ENCODE measurements around the gene DMD.

Gene DMD

GRCh38 chrX:31228909-31229308, 1982.4 kb downstream of the DMD start:
- no peaks in the 10 kb centered on the region for H3K9me3 ChIP-seq (ENCODE audit: control insufficient read depth, low read length)
- H3K27ac ChIP-seq (ENCODE audit: low read depth, low read length, severe bottlenecking): no peak overlapping the region
- H3K4me1 ChIP-seq (ENCODE audit: control insufficient read depth, insufficient read depth, low read length, poor library complexity, severe bottlenecking): peaks cover 2% of the 10 kb centered on the region
- no peak overlapping the region for H3K4me3 ChIP-seq (ENCODE audit: extremely low read depth, insufficient read depth, low read length, poor library complexity, severe bottlenecking)
- WGBS, 2 experiments (ENCODE audit: insufficient coverage in 2 of 2): no CpG with 5 or more reads among the region's 2 CpGs
- H3K36me3 ChIP-seq (ENCODE audit: control insufficient read depth, insufficient read depth, low read length): no peaks in the 10 kb centered on the region

- no peak overlapping the region for H3K4me3 ChIP-seq (ENCODE audit: extremely low read depth, insufficient read depth, low read length, poor library complexity, severe bottlenecking)
- H3K27ac ChIP-seq (ENCODE audit: low read depth, low read length, severe bottlenecking): no peak overlapping the region
- peaks cover 3% of the 10 kb centered on the region for H3K4me1 ChIP-seq (ENCODE audit: control insufficient read depth, insufficient read depth, low read length, poor library complexity, severe bottlenecking)
- no peaks in the 10 kb centered on the region for H3K9me3 ChIP-seq (ENCODE audit: control insufficient read depth, low read length)
- H3K36me3 ChIP-seq (ENCODE audit: control insufficient read depth, insufficient read depth, low read length): no peaks in the 10 kb centered on the region
- 80 to 100% methylated on average over 1 of the region's 6 CpGs for WGBS, 2 experiments (ENCODE audit: insufficient coverage in 2 of 2)
These were observed 1982.9 kb downstream of the DMD start for GRCh38 chrX:31228415-31228832.

- Histone ChIP-seq H3K27ac (ENCODE audit: low read depth, low read length, severe bottlenecking) (no peak overlapping the region), H3K36me3 (ENCODE audit: control insufficient read depth, insufficient read depth, low read length) (no peaks in the 10 kb centered on the region), H3K4me1 (ENCODE audit: control insufficient read depth, insufficient read depth, low read length, poor library complexity, severe bottlenecking) (peaks cover 3% of the 10 kb centered on the region), H3K9me3 (ENCODE audit: control insufficient read depth, low read length) (no peaks in the 10 kb centered on the region), H3K4me3 (ENCODE audit: extremely low read depth, insufficient read depth, low read length, poor library complexity, severe bottlenecking) (no peak overlapping the region)
- 60% methylated on average over 1 of the region's 2 CpGs; no CpG with 5 or more reads in 1 of the 2 experiments for WGBS, 2 experiments (ENCODE audit: insufficient coverage in 2 of 2)
These were observed 1984.1 kb downstream of the DMD start for GRCh38 chrX:31227250-31227649.

GRCh38 chrX:31225819-31226218, 1985.5 kb downstream of the DMD start:
- no peak overlapping the region for H3K4me3 ChIP-seq (ENCODE audit: extremely low read depth, insufficient read depth, low read length, poor library complexity, severe bottlenecking)
- no peaks in the 10 kb centered on the region for H3K9me3 ChIP-seq (ENCODE audit: control insufficient read depth, low read length)
- H3K27ac ChIP-seq (ENCODE audit: low read depth, low read length, severe bottlenecking): no peak overlapping the region
- no peaks in the 10 kb centered on the region for H3K36me3 ChIP-seq (ENCODE audit: control insufficient read depth, insufficient read depth, low read length)
- H3K4me1 ChIP-seq (ENCODE audit: control insufficient read depth, insufficient read depth, low read length, poor library complexity, severe bottlenecking): peaks cover 3% of the 10 kb centered on the region
- no CpG with 5 or more reads among the region's 2 CpGs for WGBS, 2 experiments (ENCODE audit: insufficient coverage in 2 of 2)

- Histone ChIP-seq H3K27ac (ENCODE audit: low read depth, low read length, severe bottlenecking) (no peak overlapping the region), H3K36me3 (ENCODE audit: control insufficient read depth, insufficient read depth, low read length) (no peaks in the 10 kb centered on the region)
- WGBS, 2 experiments (ENCODE audit: insufficient coverage in 2 of 2): no CpG with 5 or more reads among the region's 5 CpGs
These were observed 1986.9 kb downstream of the DMD start for GRCh38 chrX:31224381-31225012.

GRCh38 chrX:31223817-31224216, 1987.5 kb downstream of the DMD start:
- H3K4me3 ChIP-seq (ENCODE audit: extremely low read depth, insufficient read depth, low read length, poor library complexity, severe bottlenecking): no peak overlapping the region
- peaks cover 9% of the 10 kb centered on the region for H3K4me1 ChIP-seq (ENCODE audit: control insufficient read depth, insufficient read depth, low read length, poor library complexity, severe bottlenecking)
- H3K9me3 ChIP-seq (ENCODE audit: control insufficient read depth, low read length): no peaks in the 10 kb centered on the region
- H3K27ac ChIP-seq (ENCODE audit: low read depth, low read length, severe bottlenecking): no peak overlapping the region
- WGBS, 2 experiments (ENCODE audit: insufficient coverage in 2 of 2): no CpG with 5 or more reads among the region's 3 CpGs
- H3K36me3 ChIP-seq (ENCODE audit: control insufficient read depth, insufficient read depth, low read length): no peaks in the 10 kb centered on the region

More at GRCh38 chrX:31224381-31225012, 1986.9 kb downstream of the DMD start:
- H3K4me1 ChIP-seq (ENCODE audit: control insufficient read depth, insufficient read depth, low read length, poor library complexity, severe bottlenecking): peaks cover 9% of the 10 kb centered on the region
- H3K9me3 ChIP-seq (ENCODE audit: control insufficient read depth, low read length): no peaks in the 10 kb centered on the region
- no peak overlapping the region for H3K4me3 ChIP-seq (ENCODE audit: extremely low read depth, insufficient read depth, low read length, poor library complexity, severe bottlenecking)

- no peaks in the 10 kb centered on the region for H3K36me3 ChIP-seq (ENCODE audit: control insufficient read depth, insufficient read depth, low read length)
- H3K27ac ChIP-seq (ENCODE audit: low read depth, low read length, severe bottlenecking): no peak overlapping the region
- peaks cover 9% of the 10 kb centered on the region for H3K4me1 ChIP-seq (ENCODE audit: control insufficient read depth, insufficient read depth, low read length, poor library complexity, severe bottlenecking)
- no peaks in the 10 kb centered on the region for H3K9me3 ChIP-seq (ENCODE audit: control insufficient read depth, low read length)
- WGBS, 2 experiments (ENCODE audit: insufficient coverage in 2 of 2): 100% methylated on average over 3 of the region's 6 CpGs; no CpG with 5 or more reads in 1 of the 2 experiments
- H3K4me3 ChIP-seq (ENCODE audit: extremely low read depth, insufficient read depth, low read length, poor library complexity, severe bottlenecking): no peak overlapping the region
These were observed 1988.4 kb downstream of the DMD start for GRCh38 chrX:31222946-31223345.

GRCh38 chrX:31219174-31219573, 1992.2 kb downstream of the DMD start:
- Histone ChIP-seq H3K9me3 (ENCODE audit: control insufficient read depth, low read length) (no peaks in the 10 kb centered on the region), H3K4me1 (ENCODE audit: control insufficient read depth, insufficient read depth, low read length, poor library complexity, severe bottlenecking) (peaks cover 9% of the 10 kb centered on the region), H3K4me3 (ENCODE audit: extremely low read depth, insufficient read depth, low read length, poor library complexity, severe bottlenecking) (no peak overlapping the region), H3K36me3 (ENCODE audit: control insufficient read depth, insufficient read depth, low read length) (no peaks in the 10 kb centered on the region), H3K27ac (ENCODE audit: low read depth, low read length, severe bottlenecking) (no peak overlapping the region)
- WGBS, 2 experiments (ENCODE audit: insufficient coverage in 2 of 2): 59 to 67% methylated on average over 3 to 6 of the region's 6 CpGs

GRCh38 chrX:31217084-31217483, 1994.3 kb downstream of the DMD start:
- H3K4me3 ChIP-seq (ENCODE audit: extremely low read depth, insufficient read depth, low read length, poor library complexity, severe bottlenecking): no peak overlapping the region
- H3K9me3 ChIP-seq (ENCODE audit: control insufficient read depth, low read length): no peaks in the 10 kb centered on the region
- H3K27ac ChIP-seq (ENCODE audit: low read depth, low read length, severe bottlenecking): no peak overlapping the region
- peaks cover 5% of the 10 kb centered on the region for H3K4me1 ChIP-seq (ENCODE audit: control insufficient read depth, insufficient read depth, low read length, poor library complexity, severe bottlenecking)
- H3K36me3 ChIP-seq (ENCODE audit: control insufficient read depth, insufficient read depth, low read length): no peaks in the 10 kb centered on the region
- WGBS, 2 experiments (ENCODE audit: insufficient coverage in 2 of 2): no CpG with 5 or more reads among the region's 2 CpGs

GRCh38 chrX:31215277-31215815, 1996.0 kb downstream of the DMD start:
- Histone ChIP-seq H3K4me3 (ENCODE audit: extremely low read depth, insufficient read depth, low read length, poor library complexity, severe bottlenecking) (no peak overlapping the region), H3K27ac (ENCODE audit: low read depth, low read length, severe bottlenecking) (no peak overlapping the region), H3K4me1 (ENCODE audit: control insufficient read depth, insufficient read depth, low read length, poor library complexity, severe bottlenecking) (peaks cover 2% of the 10 kb centered on the region), H3K9me3 (ENCODE audit: control insufficient read depth, low read length) (no peaks in the 10 kb centered on the region), H3K36me3 (ENCODE audit: control insufficient read depth, insufficient read depth, low read length) (no peaks in the 10 kb centered on the region)
- no CpG with 5 or more reads among the region's 7 CpGs for WGBS, 2 experiments (ENCODE audit: insufficient coverage in 2 of 2)

- Histone ChIP-seq H3K9me3 (ENCODE audit: control insufficient read depth, low read length) (no peaks in the 10 kb centered on the region), H3K27ac (ENCODE audit: low read depth, low read length, severe bottlenecking) (no peak overlapping the region), H3K4me1 (ENCODE audit: control insufficient read depth, insufficient read depth, low read length, poor library complexity, severe bottlenecking) (peaks cover 6% of the 10 kb centered on the region), H3K36me3 (ENCODE audit: control insufficient read depth, insufficient read depth, low read length) (no peaks in the 10 kb centered on the region), H3K4me3 (ENCODE audit: extremely low read depth, insufficient read depth, low read length, poor library complexity, severe bottlenecking) (no peak overlapping the region)
These were observed 1997.4 kb downstream of the DMD start for GRCh38 chrX:31213941-31214340.

Data from mesodermal cell (in vitro differentiated cells).